ENCODE data around the gene INPP5A.
A peak's percentile ranks its signal among the peaks of the same experiment; 100 is the strongest.

The INPP5A gene

DNA sequence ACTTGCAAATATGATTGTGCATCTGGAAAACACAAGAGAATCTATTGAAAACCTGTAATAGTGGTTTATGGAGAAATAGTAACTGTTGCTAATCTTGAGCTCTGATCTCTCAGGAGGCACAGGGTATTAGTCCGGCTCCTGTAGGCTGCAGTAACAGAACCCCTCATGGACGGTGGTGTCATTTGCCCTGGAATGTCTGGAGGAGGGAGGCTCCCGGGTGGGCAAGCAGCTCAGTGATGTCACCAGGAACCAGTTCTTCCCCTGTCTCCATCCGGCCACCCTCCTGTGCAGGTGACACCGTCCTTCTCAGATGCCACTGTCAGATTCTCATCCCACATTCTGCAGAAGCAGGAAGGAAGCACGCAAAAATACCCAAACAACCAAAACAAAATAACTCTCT is 29.3 kb downstream of the INPP5A start:
- no peak for TF ChIP-seq CEBPB (IDR thresholded peaks at IDR 0.05)
- no peak for TF ChIP-seq EP300 (IDR thresholded peaks at IDR 0.05; ENCODE audit: borderline replicate concordance)
- TF ChIP-seq TEAD4 (IDR thresholded peaks at IDR 0.05): peak; percentile 28; the same call in 1 of the 2 replicates

DNA sequence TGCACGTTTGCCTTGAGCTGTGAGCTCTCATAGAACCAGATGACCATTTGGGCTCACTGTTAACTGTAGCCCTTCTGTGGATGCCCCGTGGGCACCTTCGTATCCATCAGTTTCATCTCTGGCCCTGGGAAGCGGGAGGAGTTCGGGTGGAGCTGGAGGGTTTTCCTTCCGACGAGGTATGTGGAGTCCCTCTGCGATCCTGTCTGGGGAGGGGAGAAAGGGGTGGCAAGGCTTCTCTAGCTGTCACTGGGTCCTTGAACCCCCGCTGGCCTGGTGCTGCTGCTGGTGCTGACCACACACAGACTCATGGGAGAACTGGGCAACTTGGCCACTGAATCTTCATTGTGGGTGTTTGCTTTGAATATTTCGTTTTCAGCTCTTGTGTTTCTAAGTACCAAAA is 32.7 kb downstream of the INPP5A start:
- TF ChIP-seq NFIC (IDR thresholded peaks at IDR 0.05) (no peak), ZBTB7A (IDR thresholded peaks at IDR 0.05; ENCODE audit: low read depth) (no peak), EP300 (IDR thresholded peaks at IDR 0.05; ENCODE audit: borderline replicate concordance) (no peak), TCF12 (IDR thresholded peaks at IDR 0.05; ENCODE audit: low read depth) (no peak), MAX (IDR thresholded peaks at IDR 0.05) (no peak), FOXM1 (IDR thresholded peaks at IDR 0.05; ENCODE audit: borderline replicate concordance, low read depth) (no peak), TAF1 (IDR thresholded peaks at IDR 0.05; ENCODE audit: low read depth) (no peak), REST (IDR thresholded peaks at IDR 0.05; ENCODE audit: low read depth) (no peak), TEAD4 (IDR thresholded peaks at IDR 0.05) (no peak), RAD21 (IDR thresholded peaks at IDR 0.05; ENCODE audit: low read depth) (no peak), YY1 (IDR thresholded peaks at IDR 0.05; ENCODE audit: low read depth) (no peak), EGR1 (IDR thresholded peaks at IDR 0.05) (no peak), CREB1 (IDR thresholded peaks at IDR 0.05; ENCODE audit: low read depth) (no peak), CEBPB (IDR thresholded peaks at IDR 0.05) (no peak)
- TF ChIP-seq, protein P1, sequence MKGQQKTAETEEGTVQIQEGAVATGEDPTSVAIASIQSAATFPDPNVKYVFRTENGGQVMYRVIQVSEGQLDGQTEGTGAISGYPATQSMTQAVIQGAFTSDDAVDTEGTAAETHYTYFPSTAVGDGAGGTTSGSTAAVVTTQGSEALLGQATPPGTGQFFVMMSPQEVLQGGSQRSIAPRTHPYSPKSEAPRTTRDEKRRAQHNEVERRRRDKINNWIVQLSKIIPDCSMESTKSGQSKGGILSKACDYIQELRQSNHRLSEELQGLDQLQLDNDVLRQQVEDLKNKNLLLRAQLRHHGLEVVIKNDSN (IDR thresholded peaks at IDR 0.05): no peak

GRCh38 chr10:132570771-132571649 is 33.4 kb downstream of the INPP5A start:
- peak; percentile 25; the same call in 1 of the 2 replicates for TF ChIP-seq TEAD4 (IDR thresholded peaks at IDR 0.05)
- TF ChIP-seq EGR1 (IDR thresholded peaks at IDR 0.05): no peak
- no peak for TF ChIP-seq CEBPB (IDR thresholded peaks at IDR 0.05)
- no peak for TF ChIP-seq NFIC (IDR thresholded peaks at IDR 0.05)
- TF ChIP-seq MAX (IDR thresholded peaks at IDR 0.05): peak; percentile 74
- TF ChIP-seq YY1 (IDR thresholded peaks at IDR 0.05; ENCODE audit: low read depth): no peak
- no peak for TF ChIP-seq CREB1 (IDR thresholded peaks at IDR 0.05; ENCODE audit: low read depth)
- TF ChIP-seq REST (IDR thresholded peaks at IDR 0.05; ENCODE audit: low read depth): no peak
- TF ChIP-seq, protein P1 (IDR thresholded peaks at IDR 0.05): peak; percentile 6
- TF ChIP-seq ZBTB7A (IDR thresholded peaks at IDR 0.05; ENCODE audit: low read depth): 0 out of 2 replicates have a peak, but pooled peaks have one; percentile 38
- peak; percentile 49; the same call in 1 of the 2 replicates for TF ChIP-seq TCF12 (IDR thresholded peaks at IDR 0.05; ENCODE audit: low read depth)
- TF ChIP-seq TAF1 (IDR thresholded peaks at IDR 0.05; ENCODE audit: low read depth): no peak
- peak; percentile 65; the same call in 1 of the 2 replicates for TF ChIP-seq EP300 (IDR thresholded peaks at IDR 0.05; ENCODE audit: borderline replicate concordance)
- no peak; the same call in 1 of the 2 replicates for TF ChIP-seq RAD21 (IDR thresholded peaks at IDR 0.05; ENCODE audit: low read depth)
- TF ChIP-seq FOXM1 (IDR thresholded peaks at IDR 0.05; ENCODE audit: borderline replicate concordance, low read depth): no peak

- TF ChIP-seq CEBPB (IDR thresholded peaks at IDR 0.05) (no peak; the same call in 1 of the 2 replicates), EGR1 (IDR thresholded peaks at IDR 0.05) (no peak), TEAD4 (IDR thresholded peaks at IDR 0.05) (peak; percentile 84), ZBTB7A (IDR thresholded peaks at IDR 0.05; ENCODE audit: low read depth) (peak; percentile 84), EP300 (IDR thresholded peaks at IDR 0.05; ENCODE audit: borderline replicate concordance) (peak; percentile 95), TAF1 (IDR thresholded peaks at IDR 0.05; ENCODE audit: low read depth) (no peak), TCF12 (IDR thresholded peaks at IDR 0.05; ENCODE audit: low read depth) (peak; percentile 99), RAD21 (IDR thresholded peaks at IDR 0.05; ENCODE audit: low read depth) (peak; percentile 17; the same call in 1 of the 2 replicates), FOXM1 (IDR thresholded peaks at IDR 0.05; ENCODE audit: borderline replicate concordance, low read depth) (peak; percentile 87; the same call in 1 of the 2 replicates), MAX (IDR thresholded peaks at IDR 0.05) (peak; percentile 78), NFIC (IDR thresholded peaks at IDR 0.05) (peak; percentile 96), YY1 (IDR thresholded peaks at IDR 0.05; ENCODE audit: low read depth) (peak; percentile 60; the same call in 1 of the 2 replicates), REST (IDR thresholded peaks at IDR 0.05; ENCODE audit: low read depth) (no peak), CREB1 (IDR thresholded peaks at IDR 0.05; ENCODE audit: low read depth) (no peak)
- TF ChIP-seq, protein P1 (IDR thresholded peaks at IDR 0.05): peak; percentile 33; the same call in 1 of the 2 replicates
These were observed 34.3 kb downstream of the INPP5A start for GRCh38 chr10:132571650-132572544.
